ENCODE results near the gene CDX2.

GRCh38 chr13:27964741-27965323, 4.3 kb downstream of the CDX2 start:
- no peak for TF ChIP-seq POLR2A (IDR thresholded peaks at IDR 0.05; ENCODE audit: low read depth, low read length)
- no peak for TF ChIP-seq POLR2AphosphoS5 (IDR thresholded peaks at IDR 0.05; ENCODE audit: low read depth, low read length)
- TF ChIP-seq TAF1 (IDR thresholded peaks at IDR 0.05; ENCODE audit: borderline replicate concordance, low read depth, low read length): no peak
